ENCODE data around the gene DMGDH. TPM values are rescaled to one million over a fixed set of nuclear protein-coding genes. Genes with fewer than 3 reads are reported as not detected.

The DMGDH gene
- total and polyA plus RNA-seq, 10 of the 15 experiments (the other 5 are each of a cell fraction or from before 2014, with no cell fraction given): 0.22 to 1.5 (median 0.44) TPM; not detected in 3

GRCh38 chr5:79020861-79021561, 48.5 kb downstream of the DMGDH start:
- intact Hi-C loops (cut with micrococcal nuclease; ENCODE audit: unreplicated experiment) (loop anchor here (2.0 to 10.0 kb wide), 3 partner anchors 39 to 834 kb away; no protein-coding TSS in a partner anchor), in situ Hi-C loops (cut with MboI) (loop anchor here (5.0 kb wide), 2 partner anchors 111 to 446 kb away; no protein-coding TSS in a partner anchor)

More at GRCh38 chr5:79020861-79021561, 48.5 kb downstream of the DMGDH start:
- BruUV-seq (replicated peaks): no TSS peak
- RAD21 ChIA-PET (ENCODE audit: unreplicated experiment): interaction anchor here (0.6 to 11.7 kb wide), 27 partner anchors 8 to 1360 kb away, joined by 3 to 326 read pairs (median 4); partner anchors contain the start of gene ARSB
- Histone ChIP-seq H3K4me1 (ENCODE audit: control insufficient read depth, insufficient read depth, low read length) (no peaks in the 10 kb centered on the region), H4K20me1 (ENCODE audit: control insufficient read depth, insufficient read depth) (no peaks in the 10 kb centered on the region), H3K27me3 (replicated peaks in 1 of 2; ENCODE audit: control insufficient read depth in 2 of 2, insufficient read depth in 2 of 2, low read length in 1 of 2) (no peaks in the 10 kb centered on the region; a peak in 1 of 4 replicates), H3K9ac (ENCODE audit: control insufficient read depth, insufficient read depth, low read length) (no peak overlapping the region), H3K4me2 (ENCODE audit: control insufficient read depth, insufficient read depth) (no peak overlapping the region; the same call in 1 of the 2 replicates), H3K79me2 (ENCODE audit: control insufficient read depth, insufficient read depth, low read length) (no peaks in the 10 kb centered on the region), H3K27ac (ENCODE audit: control insufficient read depth, insufficient read depth) (no peak overlapping the region), H3K36me3 (ENCODE audit: control insufficient read depth in 2 of 2, insufficient read depth in 2 of 2, low read length in 1 of 2) (no peaks in the 10 kb centered on the region), H3K9me3 (replicated peaks; ENCODE audit: control insufficient read depth, insufficient read depth, low read length) (no peaks in the 10 kb centered on the region), H2AFZ (ENCODE audit: control insufficient read depth, low read depth, low read length) (no peak overlapping the region; the same call in 1 of the 2 replicates), H3K4me3 (no peak overlapping the region)
- TF ChIP-seq, protein P1, sequence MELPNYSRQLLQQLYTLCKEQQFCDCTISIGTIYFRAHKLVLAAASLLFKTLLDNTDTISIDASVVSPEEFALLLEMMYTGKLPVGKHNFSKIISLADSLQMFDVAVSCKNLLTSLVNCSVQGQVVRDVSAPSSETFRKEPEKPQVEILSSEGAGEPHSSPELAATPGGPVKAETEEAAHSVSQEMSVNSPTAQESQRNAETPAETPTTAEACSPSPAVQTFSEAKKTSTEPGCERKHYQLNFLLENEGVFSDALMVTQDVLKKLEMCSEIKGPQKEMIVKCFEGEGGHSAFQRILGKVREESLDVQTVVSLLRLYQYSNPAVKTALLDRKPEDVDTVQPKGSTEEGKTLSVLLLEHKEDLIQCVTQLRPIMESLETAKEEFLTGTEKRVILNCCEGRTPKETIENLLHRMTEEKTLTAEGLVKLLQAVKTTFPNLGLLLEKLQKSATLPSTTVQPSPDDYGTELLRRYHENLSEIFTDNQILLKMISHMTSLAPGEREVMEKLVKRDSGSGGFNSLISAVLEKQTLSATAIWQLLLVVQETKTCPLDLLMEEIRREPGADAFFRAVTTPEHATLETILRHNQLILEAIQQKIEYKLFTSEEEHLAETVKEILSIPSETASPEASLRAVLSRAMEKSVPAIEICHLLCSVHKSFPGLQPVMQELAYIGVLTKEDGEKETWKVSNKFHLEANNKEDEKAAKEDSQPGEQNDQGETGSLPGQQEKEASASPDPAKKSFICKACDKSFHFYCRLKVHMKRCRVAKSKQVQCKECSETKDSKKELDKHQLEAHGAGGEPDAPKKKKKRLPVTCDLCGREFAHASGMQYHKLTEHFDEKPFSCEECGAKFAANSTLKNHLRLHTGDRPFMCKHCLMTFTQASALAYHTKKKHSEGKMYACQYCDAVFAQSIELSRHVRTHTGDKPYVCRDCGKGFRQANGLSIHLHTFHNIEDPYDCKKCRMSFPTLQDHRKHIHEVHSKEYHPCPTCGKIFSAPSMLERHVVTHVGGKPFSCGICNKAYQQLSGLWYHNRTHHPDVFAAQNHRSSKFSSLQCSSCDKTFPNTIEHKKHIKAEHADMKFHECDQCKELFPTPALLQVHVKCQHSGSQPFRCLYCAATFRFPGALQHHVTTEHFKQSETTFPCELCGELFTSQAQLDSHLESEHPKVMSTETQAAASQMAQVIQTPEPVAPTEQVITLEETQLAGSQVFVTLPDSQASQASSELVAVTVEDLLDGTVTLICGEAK (IDR thresholded peaks at IDR 0.05; ENCODE audit: borderline replicate concordance): no peak
- TF ChIP-seq YY1 (IDR thresholded peaks at IDR 0.05; ENCODE audit: low read depth, low read length) (0 out of 2 replicates have a peak, but pooled peaks have one; percentile 27), KDM1A (IDR thresholded peaks at IDR 0.05; ENCODE audit: borderline replicate concordance) (no peak), SMC3 (IDR thresholded peaks at IDR 0.05; ENCODE audit: borderline replicate concordance, low read length) (peak; percentile 71; the same call in 1 of the 2 replicates), CTCF (IDR thresholded peaks at IDR 0.05 in 2 of 3, conservative IDR thresholded peaks at IDR 0.05 in 1 of 3; ENCODE audit: control insufficient read depth in 2 of 3, extremely low read depth in 1 of 3, insufficient read depth in 1 of 3, low read depth in 3 of 3, low read length in 3 of 3) (peak; percentile 68 to 83 (median 78)), POLR2AphosphoS2 (IDR thresholded peaks at IDR 0.05; ENCODE audit: low read depth, low read length) (no peak), RAD21 (IDR thresholded peaks at IDR 0.05; ENCODE audit: insufficient read depth, low read depth, low read length) (peak; percentile 67), ZNF24 (IDR thresholded peaks at IDR 0.05) (peak; percentile 65; the same call in 1 of the 2 replicates)
- POLR2A ChIA-PET: interaction anchor here (0.6 to 1.4 kb wide), 3 partner anchors 37 to 345 kb away, joined by 3 to 4 read pairs (median 3); no protein-coding TSS in a partner anchor
- CTCF ChIA-PET: interaction anchor here (0.7 to 13.5 kb wide), 48 partner anchors 9 to 691 kb away, joined by 3 to 658 read pairs (median 6); partner anchors contain the start of gene ARSB
- SMC1A ChIA-PET (ENCODE audit: uncharacterized antibody, unreplicated experiment): interaction anchor here (0.6 to 12.4 kb wide), 37 partner anchors 9 to 711 kb away, joined by 3 to 359 read pairs (median 5); partner anchors contain the start of gene ARSB
- peak; percentile 89 for ATAC-seq
- no peak for DNase-seq (ENCODE audit: low read depth, low spot score)
- 6% methylated on average over 14 of the region's 14 CpGs for WGBS (ENCODE audit: insufficient coverage, insufficient replicate concordance, low lambda C conversion rate, missing lambda C conversion rate)
- peak; percentile 85 for FAIRE-seq

All from GM12878 (cell line).